K562 (cell line): ENCODE results near the gene NLRP7. TPM values are rescaled to one million over a fixed set of nuclear protein-coding genes. Genes with fewer than 3 reads are reported as not detected.
"Not testable (repeated sequence)": the region's sequence is repeated elsewhere in the genome, so short reads cannot be mapped to it uniquely, and the experiment has no call there.

Source experiments
- ATAC-seq: fragments of 200-7000 bp; cut with Tn5 transposase; 3 replicates; pipeline ENCODE4 v1.9.1; 2020; ENCODE audit warnings: moderate library complexity
- BruUV-seq: library from RNA; stranded (reverse); fragments of 400-500 nt; replicated peaks from 2 replicates; lab custom pipeline; 2021; lab: Mats Ljungman, UMichigan
- CTCF ChIA-PET: fragments of 300-600 bp; formaldehyde crosslinking; extraction: SDS; loops from one replicate; lab custom pipeline; 2021; ENCODE audit warnings: low intra/inter-chr PET ratio; lab: Yijun Ruan, JAX
- POLR2A ChIA-PET: fragments of 300-600, 350-650 bp; sonication (Branson Sonifier 250); formaldehyde crosslinking; extraction: SDS; loops from one replicate; lab custom pipeline; 2021; ENCODE audit warnings: antibody characterized with exemption, inconsistent platforms; lab: Yijun Ruan, JAX
- DNase-seq, 4 experiments: peaks; one replicate each; pipeline versions ENCODE4 v3.0.0 to v3.0.0-alpha.2; 2011 to 2018; ENCODE audit warnings: low spot score in 3 of 4, mixed read lengths in 3 of 4; ENCODE audit errors: extremely low read depth in 1 of 4
- FAIRE-seq: peaks from 2 replicates; lab custom pipeline; 2011; peaks lifted over from hg19 to GRCh38; lab: Jason Lieb, UNC
- H2AFZ ChIP-seq: 2 replicates; pipeline ENCODE4 v1.6.0; 2011; ENCODE audit warnings: low read depth, low read length, control low read depth, inconsistent platforms
- H3K27ac ChIP-seq: fragments of 200-600 bp; 3 replicates; pipeline ENCODE4 v1.8.0; 2011; ENCODE audit warnings: low read depth, mild to moderate bottlenecking, control low read depth, inconsistent platforms, low read length, moderate library complexity, mixed read lengths; ENCODE audit errors: extremely low read depth
- H3K27me3 ChIP-seq, 2 experiments: fragments of 300-600 bp in 1 of 2; 2 replicates in 1 of 2; 3 replicates in 1 of 2; pipeline versions ENCODE4 v1.6.0 to v1.8.0; 2011; ENCODE audit warnings: inconsistent platforms in 2 of 2, low read length in 2 of 2, mild to moderate bottlenecking in 1 of 2, mixed read lengths in 1 of 2, moderate library complexity in 1 of 2; ENCODE audit not compliant: control insufficient read depth in 2 of 2, insufficient read depth in 2 of 2
- H3K36me3 ChIP-seq: fragments of 300-600 bp; 3 replicates; pipeline ENCODE4 v1.8.0; 2011; ENCODE audit warnings: mild to moderate bottlenecking, low read length, inconsistent platforms; ENCODE audit not compliant: control insufficient read depth, insufficient read depth
- H3K4me1 ChIP-seq, 2 experiments: fragments of 200-600 bp in 1 of 2; replicated peaks in 1 of 2; 2 replicates in 1 of 2; 3 replicates in 1 of 2; pipeline versions ENCODE4 v1.5.1 to v1.8.0; 2011; ENCODE audit warnings: inconsistent platforms in 2 of 2, low read length in 2 of 2, mild to moderate bottlenecking in 1 of 2, mixed read lengths in 1 of 2, moderate library complexity in 1 of 2; ENCODE audit not compliant: control insufficient read depth in 2 of 2, insufficient read depth in 2 of 2
- H3K4me2 ChIP-seq: 2 replicates; pipeline ENCODE4 v1.6.1; 2011; ENCODE audit warnings: low read length, control low read depth, inconsistent platforms, mixed read lengths; ENCODE audit not compliant: insufficient read depth
- H3K4me3 ChIP-seq: fragments of 200-600 bp; sonication (generic), shearing (Covaris generic); 2 replicates; pipeline ENCODE4 v1.5.1; 2016; ENCODE audit warnings: control low read depth, inconsistent platforms
- H3K79me2 ChIP-seq: fragments of 200-600 bp; 3 replicates; pipeline ENCODE4 v1.8.0; 2011; ENCODE audit warnings: low read length, inconsistent platforms; ENCODE audit not compliant: control insufficient read depth, insufficient read depth
- H3K9ac ChIP-seq, 2 experiments: 2 replicates each; pipeline versions ENCODE4 v1.6.0 to v1.6.1; 2011; ENCODE audit warnings: low read depth in 2 of 2, low read length in 2 of 2, control low read depth in 1 of 2, inconsistent platforms in 1 of 2, mild to moderate bottlenecking in 1 of 2, mixed read lengths in 1 of 2; ENCODE audit not compliant: insufficient read depth in 1 of 2
- H3K9me1 ChIP-seq: one replicate; pipeline ENCODE4 v1.6.0; 2011; ENCODE audit warnings: inconsistent platforms, mild to moderate bottlenecking, low read length, moderate library complexity; ENCODE audit not compliant: control insufficient read depth, insufficient read depth
- H3K9me3 ChIP-seq: replicated peaks from 2 replicates; pipeline ENCODE4 v1.5.1; 2011; ENCODE audit warnings: low read depth, low read length, inconsistent platforms; ENCODE audit not compliant: control insufficient read depth, insufficient read depth
- H4K20me1 ChIP-seq: replicated peaks from 2 replicates; pipeline ENCODE4 v1.6.1; 2011; ENCODE audit warnings: low read length, inconsistent platforms, mixed read lengths; ENCODE audit not compliant: control insufficient read depth, insufficient read depth
- ATF1 ChIP-seq, 2 experiments: fragments of 450-650 bp in 1 of 2; IDR thresholded peaks; 2 replicates each; pipeline ENCODE4 v1.6.1; 2016; ENCODE audit warnings: missing compliant biosample characterization in 1 of 2, missing genetic modification characterization in 1 of 2
- FOS ChIP-seq: IDR thresholded peaks from 3 replicates; pipeline ENCODE4 v1.6.1; 2011; ENCODE audit not compliant: insufficient read length; ENCODE audit errors: extremely low read depth
- NRF1 ChIP-seq, 2 experiments: fragments of 450-650 bp; IDR thresholded peaks in 1 of 2; conservative IDR thresholded peaks in 1 of 2; 2 replicates each; pipeline ENCODE4 v1.6.1; 2014; ENCODE audit warnings: mild to moderate bottlenecking in 2 of 2
- TFE3 ChIP-seq: fragments of 450-650 bp; formaldehyde crosslinking; IDR thresholded peaks from 2 replicates; pipeline ENCODE4 v1.4.0; 2020; ENCODE audit warnings: mild to moderate bottlenecking, mixed read lengths
- WGBS: fragments of 100-300 bp; shearing (Covaris generic); methylation state at CpG from one replicate; pipeline ENCODE4 v1.1.6; 2016; ENCODE audit warnings: low coverage, mixed read lengths; ENCODE audit not compliant: insufficient coverage; ENCODE audit errors: missing lambda C conversion rate; 5-methylcytosine and 5-hydroxymethylcytosine counted together
- in situ Hi-C: fragments of 300-500 bp; cut with MboI; formaldehyde crosslinking; loops from 4 replicates; pipeline ENCODE4 v1.15.0; 2018; ENCODE audit warnings: inconsistent platforms, mixed read lengths
- intact Hi-C: fragments of 100-400 bp; cut with micrococcal nuclease; formaldehyde crosslinking; loops from 2 replicates; pipeline ENCODE4 v1.14.2; 2022
- polyA plus RNA-seq, 8 experiments: library from polyadenylated mRNA; depleted of rRNA in 4 of 8; stranded (reverse) in 5 of 8; unstranded in 3 of 8; fragments of >200 nt; fragmentation: Nextera tagmentation in 2 of 8; fragmentation: Illumina TruSeq in 1 of 8; extraction: Ambion mirVana in 2 of 8; extraction: Trizol in 1 of 8; gene quantifications; 2 replicates each; pipeline versions ENCODE4 v1.2.1 to v1.2.3, GENCODE V29; 2011 to 2014; ENCODE audit warnings: inconsistent platforms in 1 of 8, missing spikeins in 1 of 8
- total RNA-seq, 7 experiments: library from RNA; depleted of rRNA in 6 of 7; stranded (reverse); fragments of >200 nt in 6 of 7; fragmentation: Illumina TruSeq in 2 of 7; extraction: Trizol in 2 of 7; gene quantifications; 2 replicates each; pipeline versions ENCODE4 v1.2.1 to v1.2.3, GENCODE V29; 2011 to 2021; ENCODE audit warnings: low replicate concordance in 1 of 7

NLRP7 gene
- total and polyA plus RNA-seq, 9 of the 15 experiments (the other 6 are each of a cell fraction or from before 2014, with no cell fraction given): 0.03 to 0.22 (median 0.09) TPM; not detected in 3

GRCh38 chr19:54919646-54920563 is 27.4 kb downstream of the NLRP7 start (continued):
- TF ChIP-seq TFE3 (CRISPR knock-in tag) (peak; percentile 90), ATF1 (tag; IDR thresholded peaks at IDR 0.05) (peak; percentile 24; the same call in 1 of the 2 replicates)
- TF ChIP-seq ATF1 (CRISPR knock-in tag; IDR thresholded peaks at IDR 0.05): not testable (repeated sequence)

- intact Hi-C loops: loop anchor here (1.0 kb wide), 1 partner anchor 34 kb away; no protein-coding TSS in a partner anchor
- BruUV-seq: no TSS peak
- FAIRE-seq: no peak
These were observed 28.8 kb downstream of the NLRP7 start for GRCh38 chr19:54918499-54918898.

More at GRCh38 chr19:54918499-54918898, 28.8 kb downstream of the NLRP7 start:
- no peaks in the 10 kb centered on the region for H3K9me1 ChIP-seq
- no peaks in the 10 kb centered on the region for H3K9me3 ChIP-seq
- no peak; the same call in 2 of the 3 replicates for ATAC-seq
- H3K79me2 ChIP-seq: no peaks in the 10 kb centered on the region
- H3K4me2 ChIP-seq: no peak overlapping the region
- H4K20me1 ChIP-seq: no peaks in the 10 kb centered on the region
- H3K27me3 ChIP-seq: peaks cover 2 to 9% of the 10 kb centered on the region in 2 experiments; a peak in 2 of 5 replicates
- TF ChIP-seq FOS (no peak), TFE3 (CRISPR knock-in tag) (no peak), NRF1 (conservative IDR thresholded peaks at IDR 0.05 in 1 of 2, IDR thresholded peaks at IDR 0.05 in 1 of 2) (no peak)
- TF ChIP-seq, all 486 proteins: peak for 0
- in situ Hi-C loops: no loop called here
- Histone ChIP-seq H3K4me3 (no peak overlapping the region), H3K27ac (no peak overlapping the region), H3K36me3 (no peaks in the 10 kb centered on the region), H3K4me1 (peaks cover 11 to 12% of the 10 kb centered on the region in 2 experiments; a peak in 4 of 5 replicates), H3K9ac (no peak overlapping the region), H2AFZ (no peak overlapping the region)
- POLR2A ChIA-PET: no interaction called here
- WGBS: 50% methylated on average over 9 of the region's 9 CpGs
- CTCF ChIA-PET: interaction anchor here (0.6 kb wide), 1 partner anchor 25 kb away, joined by 3 read pairs; no protein-coding TSS in a partner anchor
- no peak for DNase-seq
